SU-DHL-6 (cell line): ENCODE data around the gene SNX22.

ENCODE experiments used
- CTCF ChIP-seq: fragments of 200-600 bp; sonication (generic); IDR thresholded peaks from one replicate; pipeline ENCODE4 v1.5.1; 2017; ENCODE audit warnings: antibody characterized with exemption, mild to moderate bottlenecking, low read length, moderate library complexity; ENCODE audit not compliant: insufficient read depth, poor library complexity, severe bottlenecking
- EZH2phosphoT487 ChIP-seq: fragments of 200-600 bp; sonication (generic), shearing (Covaris generic); conservative IDR thresholded peaks from 2 replicates; pipeline ENCODE4 v1.6.1; 2018; ENCODE audit warnings: mild to moderate bottlenecking, antibody characterized with exemption, low read length, moderate library complexity, mixed read lengths

GRCh38 chr15:64193971-64194370, 42.4 kb downstream of the SNX22 start:
- TF ChIP-seq CTCF, result no peak
- TF ChIP-seq EZH2phosphoT487, result no peak
